HG03175 (cell line): Measurements from ENCODE around the gene LAMB1.
"Not testable (repeated sequence)": the region's sequence is repeated elsewhere in the genome, so short reads cannot be mapped to it uniquely, and the experiment has no call there.

ENCODE experiments used
- ATAC-seq: cut with Tn5 transposase; IDR thresholded peaks from one replicate; pipeline ENCODE4 v1.9.1; 2021; ENCODE audit warnings: mild to moderate bottlenecking, moderate library complexity; ENCODE audit not compliant: unreplicated experiment

The LAMB1 gene

DNA sequence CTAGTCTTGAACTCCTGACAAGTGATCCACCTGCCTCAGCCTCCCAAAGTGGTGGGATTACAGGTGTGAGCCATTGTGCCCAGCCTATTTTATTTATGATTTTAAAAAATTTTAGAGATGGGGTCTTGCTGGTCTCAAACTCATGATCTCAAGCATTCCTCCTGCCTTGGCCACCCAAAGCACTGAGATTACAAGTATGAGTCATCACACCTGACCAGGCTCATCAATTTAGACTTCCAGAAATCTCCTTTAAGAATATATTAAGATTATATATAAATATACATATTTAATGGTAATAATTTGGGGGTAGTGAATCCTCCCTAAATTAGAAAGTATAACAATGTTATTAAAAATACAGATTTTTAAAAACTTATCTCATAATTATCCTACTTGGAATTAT lies 29.1 kb downstream of the LAMB1 start:
- ATAC-seq: no peak

- no peak for ATAC-seq
Observed at GRCh38 chr7:107972941-107973376, 30.0 kb downstream of the LAMB1 start.

DNA sequence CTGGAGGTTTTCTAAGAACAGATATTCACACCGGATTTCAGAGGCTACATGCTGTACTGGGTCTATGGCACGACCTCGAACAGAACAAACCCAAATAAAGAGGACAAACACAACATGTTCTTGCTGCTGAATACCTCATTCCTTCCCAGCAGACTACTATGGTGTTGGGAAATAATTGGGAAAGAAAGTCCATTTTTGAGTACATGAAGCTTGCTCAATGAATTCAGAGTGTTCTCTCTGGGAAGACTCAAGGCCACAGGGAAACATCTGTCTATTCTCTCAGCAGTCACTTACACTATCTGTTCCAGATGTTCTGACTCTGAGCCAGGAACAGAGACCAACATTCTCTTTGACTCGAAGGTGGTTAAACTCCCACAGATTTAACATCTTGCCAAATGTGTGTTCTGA lies 30.9 kb downstream of the LAMB1 start:
- no peak for ATAC-seq

DNA sequence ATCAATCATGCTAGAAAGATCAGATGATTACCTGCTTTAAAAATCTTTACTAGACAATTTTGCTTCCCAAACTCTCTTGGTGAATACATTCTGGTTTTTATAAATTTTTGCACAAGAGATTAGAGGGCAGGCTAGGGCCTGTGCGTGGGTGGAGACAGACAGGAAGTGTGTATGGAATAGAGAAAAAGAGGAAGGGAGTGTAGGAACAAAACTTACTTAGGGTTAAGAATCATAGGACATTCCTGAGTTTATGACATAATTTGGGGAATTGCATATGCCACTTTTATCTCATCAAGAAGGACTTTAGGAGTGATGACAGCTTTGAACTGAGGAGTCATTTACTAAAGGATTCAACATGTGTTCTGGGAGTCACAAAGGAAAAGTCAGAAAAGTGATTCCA lies 31.3 kb downstream of the LAMB1 start:
- ATAC-seq: no peak

GRCh38 chr7:107971100-107971499 lies 31.9 kb downstream of the LAMB1 start:
- no peak for ATAC-seq

DNA sequence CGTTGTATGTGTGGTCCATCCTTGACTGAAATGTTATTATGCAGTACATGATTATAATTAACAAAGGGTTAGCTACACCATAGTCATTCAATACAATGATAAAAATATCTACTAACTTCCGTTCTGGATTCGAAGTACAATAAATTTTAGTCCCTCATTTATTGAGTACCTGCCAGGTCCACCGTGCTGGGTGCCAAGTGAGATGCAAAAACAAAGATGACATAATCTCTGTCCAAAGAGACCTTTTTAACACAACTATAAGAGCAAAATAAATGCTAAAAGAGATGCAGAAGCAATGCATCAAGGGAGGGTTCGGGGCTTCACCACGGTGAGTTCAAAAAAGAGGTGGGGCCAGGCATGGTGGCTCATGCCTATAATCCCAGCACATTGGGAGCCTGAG lies 33.1 kb downstream of the LAMB1 start:
- ATAC-seq: no peak

DNA sequence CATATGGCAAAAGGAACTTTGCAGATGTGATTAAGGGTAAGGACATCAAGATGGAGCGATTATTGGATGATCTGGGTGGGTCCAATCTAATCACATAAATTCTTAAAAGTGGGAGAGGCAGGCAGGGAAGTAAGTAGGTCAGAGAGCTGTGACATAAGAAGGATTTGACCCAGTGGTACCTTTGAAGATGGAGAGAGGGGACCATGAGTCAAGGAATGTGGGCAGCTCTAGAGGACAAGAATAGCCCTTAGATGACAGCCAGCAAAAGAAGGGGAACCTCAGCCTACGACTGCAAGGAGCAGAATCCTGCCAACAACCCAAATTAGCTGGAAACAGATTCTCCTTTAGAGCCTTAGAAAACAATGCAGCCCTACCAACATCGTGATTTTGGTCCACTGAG lies 34.5 kb downstream of the LAMB1 start:
- no peak for ATAC-seq

DNA sequence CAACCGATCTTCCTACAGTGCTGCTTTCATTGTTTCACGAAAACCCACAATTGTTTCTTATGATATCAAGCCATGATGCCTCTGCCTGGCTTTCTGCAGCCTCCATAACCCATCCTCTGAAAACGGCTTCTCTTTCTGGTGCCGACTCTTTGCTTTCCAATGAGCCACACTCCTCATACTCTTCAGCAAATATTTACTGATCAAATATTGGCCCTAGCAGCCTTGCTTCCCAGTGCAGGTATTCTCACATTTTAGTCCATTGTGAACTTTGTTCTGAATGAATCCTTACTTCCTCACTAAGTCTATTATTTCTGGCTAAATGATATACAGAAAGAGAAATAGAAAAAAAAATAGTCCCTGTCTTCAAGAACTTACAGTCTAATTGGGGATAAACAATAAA lies 35.5 kb downstream of the LAMB1 start:
- no peak for ATAC-seq

DNA sequence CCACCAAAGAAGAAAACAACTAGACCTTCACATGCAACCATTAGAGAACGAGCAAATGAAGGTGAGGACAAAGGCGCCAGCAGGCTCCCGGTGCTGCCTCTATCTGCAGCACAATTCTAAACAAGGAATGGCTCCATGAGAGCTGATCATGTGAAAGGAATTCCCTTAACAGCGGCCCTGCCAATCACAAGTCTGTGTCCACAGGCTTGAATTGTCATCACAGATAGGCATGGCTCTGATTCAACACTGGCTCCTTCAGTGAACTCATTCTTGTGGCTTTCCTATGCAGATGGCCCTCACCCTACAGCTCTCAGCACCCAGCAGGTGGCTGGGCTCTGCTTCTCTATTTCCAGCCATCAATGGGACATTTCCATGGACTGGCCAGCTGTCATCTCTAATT lies 36.2 kb downstream of the LAMB1 start:
- ATAC-seq: no peak

GRCh38 chr7:107964510-107964909 lies 38.5 kb downstream of the LAMB1 start:
- no peak for ATAC-seq

DNA sequence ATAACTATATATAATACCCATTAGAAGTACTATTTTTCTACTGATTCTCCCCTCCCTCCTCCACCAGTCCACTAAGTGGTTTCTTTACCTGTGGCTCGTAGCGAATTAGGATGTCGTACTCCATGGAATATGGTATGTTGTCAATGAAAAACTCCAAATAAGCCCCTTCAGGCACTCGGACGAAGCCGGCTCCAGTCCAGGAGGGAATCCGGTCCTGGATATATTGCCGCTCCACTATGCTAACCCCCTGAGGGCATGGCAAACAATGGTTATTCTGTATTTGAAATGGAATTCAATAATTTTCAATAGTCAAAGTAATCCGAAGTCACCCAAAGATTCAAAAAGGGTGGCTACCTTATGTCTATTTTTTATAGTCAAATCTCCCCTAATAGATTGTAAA lies 40.1 kb downstream of the LAMB1 start:
- no peak for ATAC-seq

DNA sequence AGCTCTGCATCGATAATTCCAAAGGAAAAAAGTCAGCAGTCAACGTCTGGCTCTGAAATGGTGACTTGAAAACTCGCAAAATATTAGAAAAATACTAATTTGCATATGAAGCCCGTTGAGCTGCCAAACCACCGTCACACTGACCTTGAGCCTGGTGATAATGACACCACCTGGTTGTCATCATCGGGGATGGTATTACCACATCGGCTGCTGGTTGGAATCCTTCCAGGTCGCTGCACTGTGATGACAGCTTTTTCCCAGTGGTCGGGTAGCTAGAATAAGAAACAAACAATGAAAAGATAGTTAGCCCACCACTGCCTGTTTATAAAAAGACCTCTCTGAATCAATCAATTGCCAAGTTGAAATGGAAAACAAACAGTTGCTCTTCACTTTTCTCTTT lies 41.6 kb downstream of the LAMB1 start:
- no peak for ATAC-seq

DNA sequence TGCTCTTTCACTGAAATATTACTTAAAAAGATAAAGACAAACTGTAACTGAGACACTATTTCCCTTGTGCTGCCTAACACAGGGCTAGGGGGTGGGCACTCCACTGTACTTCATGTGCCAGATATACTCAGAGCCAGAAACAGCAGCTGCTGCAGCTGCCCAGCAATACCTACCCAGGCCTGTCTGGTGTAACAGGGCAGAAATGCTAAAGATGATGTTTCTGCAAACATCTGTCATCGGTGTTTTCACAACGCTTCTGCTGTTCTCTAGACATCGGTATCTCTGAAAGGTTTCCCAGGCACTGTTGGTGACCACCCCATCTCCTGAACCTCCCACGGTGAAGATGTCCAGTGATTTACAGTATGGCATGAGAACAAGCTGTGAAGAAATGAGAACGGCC lies 42.7 kb downstream of the LAMB1 start:
- no peak for ATAC-seq

DNA sequence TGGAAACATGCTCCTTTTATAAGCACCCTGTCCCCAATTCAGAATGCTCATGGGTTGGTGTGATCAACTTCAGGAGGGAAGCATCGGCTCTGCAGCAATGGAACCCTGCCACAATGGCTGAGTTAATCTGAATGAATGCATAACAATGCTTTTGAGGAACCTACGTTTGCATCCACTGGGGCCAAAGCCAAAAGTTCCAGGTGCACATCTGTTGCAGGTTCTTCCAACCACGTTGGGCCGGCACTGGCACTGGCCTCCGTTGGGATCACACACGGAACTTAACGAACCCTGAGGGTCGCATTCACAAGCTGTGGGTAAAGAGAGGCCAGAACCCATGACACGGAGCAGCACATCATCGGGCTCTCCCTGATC lies 43.4 kb downstream of the LAMB1 start:
- ATAC-seq: no peak

DNA sequence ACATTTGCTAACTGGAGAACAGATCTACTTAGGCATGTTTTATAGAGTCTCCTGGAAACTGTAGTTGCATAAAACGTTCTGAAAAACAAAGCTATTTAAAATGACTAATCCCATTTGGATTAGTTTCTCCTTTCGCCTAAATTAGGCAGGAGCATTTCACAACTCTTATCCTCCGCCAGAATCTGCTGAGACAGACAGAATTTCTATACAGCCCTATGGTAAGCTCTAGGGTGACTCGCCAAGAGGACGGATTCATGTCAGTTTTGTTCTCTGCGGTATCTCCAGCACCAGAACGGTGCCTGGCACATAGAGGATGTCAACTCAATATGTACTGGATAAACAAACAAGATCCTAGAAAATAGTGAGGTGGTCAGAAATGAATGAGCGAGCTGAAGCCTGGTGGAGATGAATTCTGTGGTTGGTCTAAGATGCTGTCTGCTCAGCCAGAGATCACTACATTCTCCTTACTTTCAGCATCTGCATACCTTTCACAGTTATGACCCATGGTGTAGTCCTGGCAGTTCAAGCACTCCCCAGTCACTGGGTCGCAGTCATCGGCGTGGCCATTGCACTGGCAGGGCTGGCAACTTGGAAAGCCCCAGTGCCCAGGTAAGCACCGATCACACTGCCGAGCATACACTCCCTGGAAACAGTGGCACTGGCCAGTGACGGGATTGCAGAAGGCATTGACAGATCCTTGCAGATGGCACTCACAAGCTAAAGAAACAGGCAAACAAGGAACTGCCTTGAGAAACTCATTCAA lies 44.0 kb downstream of the LAMB1 start:
- ATAC-seq: no peak

DNA sequence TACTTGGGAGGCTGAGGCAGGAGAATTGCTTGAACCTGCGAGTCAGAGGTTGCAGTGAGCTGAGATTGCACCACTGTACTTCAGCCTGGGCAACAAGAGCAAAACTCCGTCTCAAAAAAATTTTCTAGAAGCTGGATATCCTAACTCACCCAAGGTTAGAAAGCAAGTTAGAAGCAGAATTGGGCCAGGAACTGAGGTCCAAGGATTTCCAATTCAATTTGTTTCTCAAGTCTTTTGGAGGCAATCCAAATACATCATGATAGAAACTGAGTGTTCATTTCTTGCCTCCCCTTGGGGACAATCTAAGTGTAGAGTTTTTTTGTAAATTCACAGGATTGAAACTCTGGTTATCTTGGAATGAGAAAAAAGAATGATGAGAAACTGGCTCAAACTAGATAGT lies 45.5 kb downstream of the LAMB1 start:
- ATAC-seq: no peak

DNA sequence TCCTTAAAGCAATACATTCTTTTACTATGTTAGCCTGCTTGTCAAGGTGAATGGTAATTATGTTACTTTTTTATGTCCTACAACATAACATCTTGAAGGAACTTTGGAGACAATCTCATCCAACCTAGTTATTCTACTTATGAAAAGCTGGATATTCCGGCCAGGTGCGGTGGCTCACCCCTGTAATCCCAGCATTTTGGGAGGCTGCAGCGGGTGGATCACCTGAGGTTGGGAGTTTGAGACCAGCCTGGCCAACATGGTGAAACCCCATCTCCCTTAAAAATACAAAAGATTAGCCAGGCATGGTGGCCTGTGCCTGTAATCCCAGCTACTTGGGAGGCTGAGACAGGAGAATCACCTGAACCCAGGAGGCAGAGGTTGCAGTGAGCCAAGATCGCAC lies 46.0 kb downstream of the LAMB1 start:
- not testable (repeated sequence) for ATAC-seq

GRCh38 chr7:107955394-107955793 lies 47.6 kb downstream of the LAMB1 start:
- no peak for ATAC-seq

GRCh38 chr7:107953924-107954303 lies 49.0 kb downstream of the LAMB1 start:
- ATAC-seq: no peak

DNA sequence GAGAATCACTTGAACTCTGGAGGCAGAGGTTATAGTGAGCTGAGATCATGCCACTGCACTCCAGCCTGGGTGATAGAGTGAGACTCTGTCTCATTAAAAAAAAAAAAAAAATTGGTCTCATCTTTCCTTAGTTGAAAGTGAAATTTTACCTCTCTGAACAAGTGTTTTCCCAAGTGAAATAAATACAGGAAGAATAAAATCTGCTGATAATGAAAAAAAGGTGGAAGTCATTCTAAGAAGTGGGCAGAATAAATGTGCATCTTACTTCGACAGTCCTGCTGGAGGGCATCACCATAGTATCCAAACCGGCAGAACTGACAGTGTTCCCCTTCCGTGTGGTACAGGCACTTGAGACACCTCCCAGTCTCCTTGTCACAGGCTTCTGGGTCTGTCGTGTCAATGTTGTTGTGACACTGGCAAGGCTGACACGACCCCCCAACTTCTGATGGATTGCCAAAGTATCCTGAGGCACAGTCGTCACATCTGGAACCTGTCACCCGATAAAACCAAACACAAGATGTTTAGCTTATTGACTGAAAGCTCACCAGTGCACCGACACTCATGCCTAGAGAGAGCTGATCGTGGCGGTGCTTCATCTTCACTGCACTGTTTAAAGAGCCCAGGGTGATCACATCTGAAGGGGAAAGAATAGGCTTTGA lies 49.6 kb downstream of the LAMB1 start:
- ATAC-seq: no peak

- ATAC-seq: no peak
Observed at GRCh38 chr7:107951896-107952295, 51.1 kb downstream of the LAMB1 start.

DNA sequence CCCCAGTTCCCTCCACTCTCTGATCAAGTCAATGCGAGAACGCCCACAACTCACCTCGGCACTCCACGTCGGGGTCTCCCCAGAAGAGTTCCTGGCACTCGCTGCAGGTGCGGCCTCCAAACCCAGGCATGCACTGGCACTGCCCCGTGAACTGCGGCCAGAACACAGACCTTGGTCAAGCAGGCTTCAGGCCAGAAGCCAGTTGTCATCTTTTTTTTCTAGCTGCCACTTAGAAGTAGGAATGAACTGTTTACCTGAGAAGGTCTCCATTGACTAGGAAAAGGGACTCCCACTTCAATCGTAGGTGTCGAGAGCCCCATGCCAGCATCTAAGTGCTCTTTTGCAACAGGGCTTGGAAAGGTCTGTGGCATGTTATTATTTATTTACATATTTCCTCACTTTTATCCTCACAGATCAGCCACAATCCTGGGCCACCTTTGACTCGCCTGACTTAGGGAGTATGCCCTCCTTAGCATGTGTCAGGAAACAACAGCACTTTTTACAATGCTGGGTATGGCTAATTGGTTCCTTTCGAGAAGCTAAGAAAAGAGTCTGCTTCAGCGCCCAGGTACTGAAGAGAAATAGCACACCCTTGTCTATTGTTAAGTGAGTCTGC lies 51.7 kb downstream of the LAMB1 start:
- no peak for ATAC-seq
